ENCODE results near the gene ATOH8.
"Not testable (repeated sequence)": the region's sequence is repeated elsewhere in the genome, so short reads cannot be mapped to it uniquely, and the experiment has no call there.

ATOH8 gene

GRCh38 chr2:85826990-85827878, 73.4 kb downstream of the ATOH8 start:
- Histone ChIP-seq H3K79me2 (ENCODE audit: insufficient read depth, low read length) (no peaks in the 10 kb centered on the region), H2AFZ (ENCODE audit: low read depth, low read length) (peak overlapping the region; percentile 84), H3K27ac (ENCODE audit: low read length) (peak overlapping the region; percentile 67), H3K4me2 (ENCODE audit: insufficient read depth, low read length) (peak overlapping the region; percentile 56), H4K20me1 (ENCODE audit: insufficient read depth, low read length) (no peaks in the 10 kb centered on the region), H3K4me1 (ENCODE audit: insufficient read depth, low read length) (peaks cover 27% of the 10 kb centered on the region), H3K36me3 (ENCODE audit: insufficient read depth, low read length) (no peaks in the 10 kb centered on the region), H3K9me3 (ENCODE audit: insufficient read depth, low read length, severe bottlenecking) (no peaks in the 10 kb centered on the region), H3K27me3 (ENCODE audit: insufficient read depth, low read length, poor library complexity) (no peaks in the 10 kb centered on the region), H3K4me3 (ENCODE audit: low read depth in 1 of 2, low read length in 2 of 2) (peak overlapping the region in 1 of 2 experiments; percentile 30; a peak in 1 of 4 replicates), H3K9ac (ENCODE audit: low read depth, low read length) (peak overlapping the region; percentile 43)
- DNase-seq (peak; percentile 84), ATAC-seq (ENCODE audit: insufficient read depth, low read depth) (peak; percentile 98)
- TF ChIP-seq EZH2 (IDR thresholded peaks at IDR 0.05; ENCODE audit: borderline replicate concordance, low read depth, low read length, severe bottlenecking) = no peak
- TF ChIP-seq, protein P1, sequence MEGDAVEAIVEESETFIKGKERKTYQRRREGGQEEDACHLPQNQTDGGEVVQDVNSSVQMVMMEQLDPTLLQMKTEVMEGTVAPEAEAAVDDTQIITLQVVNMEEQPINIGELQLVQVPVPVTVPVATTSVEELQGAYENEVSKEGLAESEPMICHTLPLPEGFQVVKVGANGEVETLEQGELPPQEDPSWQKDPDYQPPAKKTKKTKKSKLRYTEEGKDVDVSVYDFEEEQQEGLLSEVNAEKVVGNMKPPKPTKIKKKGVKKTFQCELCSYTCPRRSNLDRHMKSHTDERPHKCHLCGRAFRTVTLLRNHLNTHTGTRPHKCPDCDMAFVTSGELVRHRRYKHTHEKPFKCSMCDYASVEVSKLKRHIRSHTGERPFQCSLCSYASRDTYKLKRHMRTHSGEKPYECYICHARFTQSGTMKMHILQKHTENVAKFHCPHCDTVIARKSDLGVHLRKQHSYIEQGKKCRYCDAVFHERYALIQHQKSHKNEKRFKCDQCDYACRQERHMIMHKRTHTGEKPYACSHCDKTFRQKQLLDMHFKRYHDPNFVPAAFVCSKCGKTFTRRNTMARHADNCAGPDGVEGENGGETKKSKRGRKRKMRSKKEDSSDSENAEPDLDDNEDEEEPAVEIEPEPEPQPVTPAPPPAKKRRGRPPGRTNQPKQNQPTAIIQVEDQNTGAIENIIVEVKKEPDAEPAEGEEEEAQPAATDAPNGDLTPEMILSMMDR (IDR thresholded peaks at IDR 0.05; ENCODE audit: borderline replicate concordance, extremely low read depth, low read length, poor library complexity, severe bottlenecking) = peak; percentile 93

DNA sequence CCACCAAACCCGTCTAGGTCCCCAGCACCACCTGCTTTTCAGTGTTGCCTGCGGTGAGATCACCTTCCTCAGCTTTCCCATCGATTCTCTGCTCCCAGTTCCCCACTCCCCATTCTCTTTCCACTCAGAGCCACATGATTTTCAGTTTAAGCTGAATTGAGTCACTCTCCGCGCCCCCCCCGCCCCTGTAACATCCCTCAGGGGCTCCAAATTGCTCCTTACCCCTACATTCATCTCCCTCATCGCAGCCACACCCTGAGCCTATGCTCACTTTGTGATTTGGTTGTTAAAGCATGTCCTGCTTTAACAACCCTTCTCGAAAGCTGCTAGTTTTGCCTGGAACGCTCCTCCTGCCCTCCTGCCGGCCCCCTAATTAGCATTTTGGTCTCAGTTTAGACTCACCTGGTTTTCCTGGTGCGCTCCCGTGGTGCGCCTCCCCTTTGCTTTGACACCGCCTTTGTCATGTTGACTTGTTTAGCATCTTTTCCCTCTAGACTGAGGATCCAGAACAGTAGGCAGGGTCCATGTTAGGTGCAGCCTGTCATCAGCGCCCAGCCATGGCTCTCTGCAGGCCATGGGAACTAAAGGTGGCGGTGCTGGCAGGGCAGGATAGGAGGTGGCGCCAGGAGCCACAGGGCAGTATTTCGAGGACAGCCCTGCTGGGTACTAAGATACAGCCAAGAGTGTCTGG, 74.2 kb downstream of the ATOH8 start:
- no peaks in the 10 kb centered on the region for H3K9me3 ChIP-seq (ENCODE audit: insufficient read depth, low read length, severe bottlenecking)
- peaks cover 27% of the 10 kb centered on the region for H3K4me1 ChIP-seq (ENCODE audit: insufficient read depth, low read length)
- H3K4me3 ChIP-seq (ENCODE audit: low read depth in 1 of 2, low read length in 2 of 2) = peak overlapping the region in 1 of 2 experiments; percentile 30; a peak in 1 of 4 replicates
- DNase-seq (no peak), ATAC-seq (ENCODE audit: insufficient read depth, low read depth) (no peak)
- H3K27me3 ChIP-seq (ENCODE audit: insufficient read depth, low read length, poor library complexity) = no peaks in the 10 kb centered on the region
- H3K9ac ChIP-seq (ENCODE audit: low read depth, low read length) = peak overlapping the region; percentile 43
- H3K4me2 ChIP-seq (ENCODE audit: insufficient read depth, low read length) = peak overlapping the region; percentile 56
- no peaks in the 10 kb centered on the region for H4K20me1 ChIP-seq (ENCODE audit: insufficient read depth, low read length)
- H3K79me2 ChIP-seq (ENCODE audit: insufficient read depth, low read length) = no peaks in the 10 kb centered on the region
- no peak for TF ChIP-seq EZH2 (IDR thresholded peaks at IDR 0.05; ENCODE audit: borderline replicate concordance, low read depth, low read length, severe bottlenecking)
- TF ChIP-seq, protein P1 (IDR thresholded peaks at IDR 0.05; ENCODE audit: borderline replicate concordance, extremely low read depth, low read length, poor library complexity, severe bottlenecking) = no peak
- H2AFZ ChIP-seq (ENCODE audit: low read depth, low read length) = peak overlapping the region; percentile 84
- peak overlapping the region; percentile 67 for H3K27ac ChIP-seq (ENCODE audit: low read length)
- H3K36me3 ChIP-seq (ENCODE audit: insufficient read depth, low read length) = no peaks in the 10 kb centered on the region

- no peaks in the 10 kb centered on the region for H4K20me1 ChIP-seq (ENCODE audit: insufficient read depth, low read length)
- H3K9ac ChIP-seq (ENCODE audit: low read depth, low read length) = no peak overlapping the region
- no peak for DNase-seq
- H3K4me3 ChIP-seq (ENCODE audit: low read depth in 1 of 2, low read length in 2 of 2) = no peak overlapping the region
- H3K4me1 ChIP-seq (ENCODE audit: insufficient read depth, low read length) = peaks cover 27% of the 10 kb centered on the region
- H2AFZ ChIP-seq (ENCODE audit: low read depth, low read length) = peak overlapping the region; percentile 84; the same call in 1 of the 2 replicates
- TF ChIP-seq EZH2 (IDR thresholded peaks at IDR 0.05; ENCODE audit: borderline replicate concordance, low read depth, low read length, severe bottlenecking) = no peak
- TF ChIP-seq, protein P1 (IDR thresholded peaks at IDR 0.05; ENCODE audit: borderline replicate concordance, extremely low read depth, low read length, poor library complexity, severe bottlenecking) = no peak
- H3K9me3 ChIP-seq (ENCODE audit: insufficient read depth, low read length, severe bottlenecking) = no peaks in the 10 kb centered on the region
- H3K27me3 ChIP-seq (ENCODE audit: insufficient read depth, low read length, poor library complexity) = no peaks in the 10 kb centered on the region
- H3K36me3 ChIP-seq (ENCODE audit: insufficient read depth, low read length) = no peaks in the 10 kb centered on the region
- no peak for ATAC-seq (ENCODE audit: insufficient read depth, low read depth)
- H3K79me2 ChIP-seq (ENCODE audit: insufficient read depth, low read length) = no peaks in the 10 kb centered on the region
- H3K4me2 ChIP-seq (ENCODE audit: insufficient read depth, low read length) = no peak overlapping the region
- H3K27ac ChIP-seq (ENCODE audit: low read length) = peak overlapping the region; percentile 67; the same call in 1 of the 2 replicates
Measured at GRCh38 chr2:85828725-85829124, 74.9 kb downstream of the ATOH8 start.

GRCh38 chr2:85829394-85829793, 75.6 kb downstream of the ATOH8 start:
- H3K79me2 ChIP-seq (ENCODE audit: insufficient read depth, low read length); H3K27me3 ChIP-seq (ENCODE audit: insufficient read depth, low read length, poor library complexity); ATAC-seq (ENCODE audit: insufficient read depth, low read depth); H4K20me1 ChIP-seq (ENCODE audit: insufficient read depth, low read length); H3K4me3 ChIP-seq (ENCODE audit: low read depth in 1 of 2, low read length in 2 of 2); DNase-seq; H3K9me3 ChIP-seq (ENCODE audit: insufficient read depth, low read length, severe bottlenecking); H3K4me2 ChIP-seq (ENCODE audit: insufficient read depth, low read length); H3K9ac ChIP-seq (ENCODE audit: low read depth, low read length); H3K36me3 ChIP-seq (ENCODE audit: insufficient read depth, low read length); H2AFZ ChIP-seq (ENCODE audit: low read depth, low read length): not testable (repeated sequence)
- Histone ChIP-seq H3K4me1 (ENCODE audit: insufficient read depth, low read length) (peaks cover 27% of the 10 kb centered on the region), H3K27ac (ENCODE audit: low read length) (peak overlapping the region; percentile 34; the same call in 1 of the 2 replicates)

Measured in DND-41 (cell line).